ENCODE measurements around the gene AGPAT1. TPM values are rescaled to one million over a fixed set of nuclear protein-coding genes. Genes with fewer than 3 reads are reported as not detected.
A peak's percentile ranks its signal among the peaks of the same experiment; 100 is the strongest.

Gene AGPAT1
- total and polyA plus RNA-seq, 7 donors, result 35.0 to 77.8 (median 47.4) TPM

GRCh38 chr6:32128751-32129296, 47.1 kb downstream of the AGPAT1 start:
- intact Hi-C loops (cut with DNase I), result loop anchor here (2.0 to 5.0 kb wide), 3 partner anchors 48 to 1158 kb away; partner anchors contain the start of genes AGPAT1 (in 2 of the 2), PFDN6 (in 1 of the 2), RNF5 (in 1 of the 2) and WDR46 (in 1 of the 2)
- DNase-seq (no peak), ATAC-seq (no peak)
- peak overlapping the region; percentile 89 for H3K27ac ChIP-seq
- no peaks in the 10 kb centered on the region for H3K27me3 ChIP-seq (ENCODE audit: insufficient read depth in 3 of 3, low read length in 2 of 3)
- H3K36me3 ChIP-seq (ENCODE audit: insufficient read depth in 1 of 2, low read depth in 1 of 2), result peaks cover 4 to 35% of the 10 kb centered on the region in 2 donors
- peaks cover 26% of the 10 kb centered on the region for H3K4me1 ChIP-seq
- WGBS, 3 donors, result 63 to 74% (median 70%) methylated on average over 13 of the region's 13 CpGs
- no peaks in the 10 kb centered on the region for H3K9me3 ChIP-seq
- no peak for TF ChIP-seq CTCF (IDR thresholded peaks at IDR 0.05)
- H3K4me3 ChIP-seq, result peak overlapping the region; percentile 95

- intact Hi-C loops (cut with DNase I), result loop anchor here (2.0 to 5.0 kb wide), 3 partner anchors 49 to 1159 kb away; partner anchors contain the start of genes AGPAT1 (in 2 of the 2), PFDN6 (in 1 of the 2), RNF5 (in 1 of the 2) and WDR46 (in 1 of the 2)
- no peak for TF ChIP-seq CTCF (IDR thresholded peaks at IDR 0.05)
- no peaks in the 10 kb centered on the region for H3K27me3 ChIP-seq (ENCODE audit: insufficient read depth in 3 of 3, low read length in 2 of 3)
- no peaks in the 10 kb centered on the region for H3K9me3 ChIP-seq
- H3K36me3 ChIP-seq (ENCODE audit: insufficient read depth in 1 of 2, low read depth in 1 of 2), result peaks cover 4 to 43% of the 10 kb centered on the region in 2 donors
- DNase-seq (peak; percentile 99), ATAC-seq (peak; percentile 92 to 96 (median 96))
- peak within 1 kb of the TSS; percentile 95 for H3K4me3 ChIP-seq
- 0 to 1% (median 0%) methylated on average over 44 of the region's 44 CpGs for WGBS, 3 donors
- H3K27ac ChIP-seq, result peak within 1 kb of the TSS; percentile 89
- H3K4me1 ChIP-seq, result peaks cover 26% of the 10 kb centered on the region
These were observed 47.9 kb downstream of the AGPAT1 start, which contains the start of gene ATF6B for GRCh38 chr6:32127717-32128592. ATF6B (minus strand) TSS chr6:32128246; CDS start chr6:32128207, 39 bp downstream.

- Histone ChIP-seq H3K27me3 (ENCODE audit: insufficient read depth in 3 of 3, low read length in 2 of 3) (no peaks in the 10 kb centered on the region), H3K27ac (peak overlapping the region; percentile 86), H3K9me3 (no peaks in the 10 kb centered on the region), H3K36me3 (ENCODE audit: insufficient read depth in 1 of 2, low read depth in 1 of 2) (peaks cover 4 to 48% of the 10 kb centered on the region in 2 donors), H3K4me1 (peaks cover 26% of the 10 kb centered on the region), H3K4me3 (peak overlapping the region; percentile 95)
- WGBS, 3 donors, result 3 to 5% (median 3%) methylated on average over 8 to 9 of the region's 9 CpGs
- no peak for ATAC-seq
- intact Hi-C loops (cut with DNase I), result loop anchor here (5.0 kb wide), 2 partner anchors 50 to 1160 kb away; partner anchors contain the start of genes AGPAT1 (in 1 of the 2), PFDN6 (in 1 of the 2), RNF5 (in 1 of the 2) and WDR46 (in 1 of the 2)
- no peak for DNase-seq
- no peak for TF ChIP-seq CTCF (IDR thresholded peaks at IDR 0.05)
These were observed 48.5 kb downstream of the AGPAT1 start for GRCh38 chr6:32127409-32127716.

GRCh38 chr6:32126880-32127279, 49.0 kb downstream of the AGPAT1 start:
- Histone ChIP-seq H3K4me1 (peaks cover 26% of the 10 kb centered on the region), H3K9me3 (no peaks in the 10 kb centered on the region), H3K27me3 (ENCODE audit: insufficient read depth in 3 of 3, low read length in 2 of 3) (no peaks in the 10 kb centered on the region), H3K36me3 (ENCODE audit: insufficient read depth in 1 of 2, low read depth in 1 of 2) (peaks cover 4 to 52% of the 10 kb centered on the region in 2 donors), H3K4me3 (peak overlapping the region; percentile 95), H3K27ac (no peak overlapping the region)
- intact Hi-C loops (cut with DNase I), result loop anchor here (5.0 kb wide), 2 partner anchors 50 to 1160 kb away; partner anchors contain the start of genes AGPAT1 (in 1 of the 2), PFDN6 (in 1 of the 2), RNF5 (in 1 of the 2) and WDR46 (in 1 of the 2)
- no peak for TF ChIP-seq CTCF (IDR thresholded peaks at IDR 0.05)
- ATAC-seq (no peak), DNase-seq (no peak)
- 63 to 69% (median 69%) methylated on average over 8 of the region's 8 CpGs for WGBS, 3 donors
